Muscle layer of duodenum (tissue), 2 donors: Measurements from ENCODE around the gene KMT5C.

Experiments used
- H3K27ac ChIP-seq: one replicate; pipeline ENCODE4 v1.7.0; 2013; ENCODE audit warnings: mild to moderate bottlenecking, low read length
- H3K27me3 ChIP-seq: one replicate; pipeline ENCODE4 v1.7.0; 2013; ENCODE audit warnings: low read depth, mild to moderate bottlenecking, control low read depth, low read length
- H3K36me3 ChIP-seq, 2 donors: one replicate each; pipeline ENCODE4 v1.7.0; 2013; ENCODE audit warnings: low read length in 2 of 2, control low read depth in 1 of 2, mild to moderate bottlenecking in 1 of 2; ENCODE audit not compliant: insufficient read depth in 2 of 2, control insufficient read depth in 1 of 2
- H3K4me1 ChIP-seq, 2 donors: one replicate each; pipeline ENCODE4 v1.7.0; 2013; ENCODE audit warnings: low read length in 2 of 2, mild to moderate bottlenecking in 2 of 2, control low read depth in 1 of 2, moderate library complexity in 1 of 2; ENCODE audit not compliant: insufficient read depth in 2 of 2, control insufficient read depth in 1 of 2
- H3K4me3 ChIP-seq, 2 donors: one replicate each; pipeline ENCODE4 v1.7.0; 2013; ENCODE audit warnings: low read length in 2 of 2, low read depth in 1 of 2, mild to moderate bottlenecking in 1 of 2
- H3K9me3 ChIP-seq, 2 donors: one replicate each; pipeline ENCODE4 v1.7.0; 2013; ENCODE audit warnings: low read length in 2 of 2, control low read depth in 1 of 2, mild to moderate bottlenecking in 1 of 2; ENCODE audit not compliant: control insufficient read depth in 1 of 2
- donor health status: healthy.

KMT5C gene

DNA sequence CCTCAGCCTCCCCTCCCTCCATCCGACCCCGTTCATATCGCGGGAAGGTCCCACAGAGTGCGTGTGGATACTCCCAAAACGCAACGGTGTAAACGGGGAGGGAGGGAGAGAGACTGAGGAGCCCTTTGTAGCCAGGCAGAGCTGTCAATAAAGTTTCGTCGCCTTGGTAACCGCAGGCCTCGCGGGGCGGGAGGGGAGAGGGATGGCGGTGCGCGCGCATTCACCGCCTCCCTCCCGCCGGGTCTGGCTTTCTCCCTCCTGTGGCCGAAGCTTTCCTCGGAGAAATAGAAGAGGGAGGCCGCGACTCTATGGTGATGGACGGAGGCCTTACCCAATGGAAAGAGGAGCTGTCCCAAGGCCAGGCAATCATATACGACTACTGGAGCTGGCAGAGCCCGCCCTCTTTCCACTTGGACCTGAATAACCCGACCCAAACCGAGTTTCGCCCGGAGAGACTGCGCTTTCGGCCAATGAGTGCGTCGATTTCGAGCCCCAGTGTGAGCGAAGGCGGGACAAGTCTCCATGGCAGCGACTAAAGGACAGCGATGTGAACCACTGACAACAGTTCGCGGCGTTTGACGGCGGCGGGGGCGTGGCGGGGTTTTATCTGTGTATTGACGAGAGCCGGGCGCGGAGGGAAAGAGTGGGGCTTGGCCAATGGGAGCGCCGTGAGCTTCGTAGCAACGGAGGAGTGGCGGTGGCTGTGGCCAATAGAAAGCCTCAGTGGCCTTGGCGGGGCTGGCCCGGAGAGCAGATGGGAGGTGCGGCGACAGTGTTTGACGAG lies at the start of gene KMT5C:
TSS of gene KMT5C (plus strand) at position 772 of the 784 bp plus-strand sequence. CDS start 2,061 bp downstream, outside the sequence.
- H3K4me1 ChIP-seq, result peaks cover 3 to 22% of the 10 kb centered on the region in 2 donors
- H3K36me3 ChIP-seq, result peaks cover 9 to 25% of the 10 kb centered on the region in 2 donors
- no peaks in the 10 kb centered on the region for H3K9me3 ChIP-seq
- peak within 1 kb of the TSS; percentile 96 for H3K27ac ChIP-seq
- no peaks in the 10 kb centered on the region for H3K27me3 ChIP-seq
- peak within 1 kb of the TSS; percentile 77 to 79 for H3K4me3 ChIP-seq

DNA sequence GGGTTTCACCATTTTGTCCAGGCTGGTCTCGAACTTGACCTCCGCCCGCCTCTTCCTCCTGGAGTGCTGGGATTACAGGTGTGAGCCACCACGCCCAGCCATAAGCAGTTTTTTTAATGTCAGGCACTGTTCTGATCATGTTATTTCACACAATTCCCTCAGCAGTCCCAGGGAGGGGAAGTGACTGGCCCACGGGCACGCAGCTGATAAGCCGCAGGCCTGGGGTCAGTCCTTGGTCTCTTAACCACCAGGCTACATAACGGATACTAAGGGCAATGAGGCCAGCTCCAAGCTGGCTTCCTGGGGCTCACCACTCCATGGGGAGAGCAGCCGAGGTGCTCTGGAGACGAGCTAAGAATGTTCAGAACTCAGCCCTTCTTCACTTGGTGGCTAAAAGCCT lies 42.4 kb upstream of the KMT5C start:
- Histone ChIP-seq H3K27ac (no peak overlapping the region), H3K4me3 (no peak overlapping the region), H3K9me3 (no peaks in the 10 kb centered on the region), H3K27me3 (no peaks in the 10 kb centered on the region), H3K36me3 (peaks cover 0 to 25% of the 10 kb centered on the region in 2 donors), H3K4me1 (peaks cover 0 to 10% of the 10 kb centered on the region in 2 donors)

DNA sequence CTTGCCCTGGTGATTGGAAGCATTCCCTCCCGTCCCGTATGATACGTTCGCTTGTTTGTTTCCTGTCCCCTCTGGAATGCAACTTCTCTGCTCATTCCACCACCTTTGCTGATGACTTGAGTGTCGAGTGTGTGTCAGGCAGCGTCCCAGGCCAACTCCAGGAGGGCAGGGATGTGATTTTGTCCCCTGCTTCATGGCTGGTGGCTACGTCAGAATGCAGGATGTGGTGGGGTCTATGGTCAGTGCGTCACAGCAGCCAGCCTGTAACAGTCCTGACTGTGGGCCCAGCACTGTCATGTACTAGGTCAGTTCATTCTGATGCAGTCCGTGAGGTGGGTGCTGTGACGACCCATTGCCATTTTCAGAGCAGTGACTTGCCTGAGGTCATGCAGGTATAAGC lies 39.7 kb upstream of the KMT5C start:
- Histone ChIP-seq H3K27ac (no peak overlapping the region), H3K27me3 (no peaks in the 10 kb centered on the region), H3K36me3 (peaks cover 6 to 38% of the 10 kb centered on the region in 2 donors), H3K4me1 (peaks cover 0 to 10% of the 10 kb centered on the region in 2 donors), H3K4me3 (no peak overlapping the region), H3K9me3 (no peaks in the 10 kb centered on the region)

DNA sequence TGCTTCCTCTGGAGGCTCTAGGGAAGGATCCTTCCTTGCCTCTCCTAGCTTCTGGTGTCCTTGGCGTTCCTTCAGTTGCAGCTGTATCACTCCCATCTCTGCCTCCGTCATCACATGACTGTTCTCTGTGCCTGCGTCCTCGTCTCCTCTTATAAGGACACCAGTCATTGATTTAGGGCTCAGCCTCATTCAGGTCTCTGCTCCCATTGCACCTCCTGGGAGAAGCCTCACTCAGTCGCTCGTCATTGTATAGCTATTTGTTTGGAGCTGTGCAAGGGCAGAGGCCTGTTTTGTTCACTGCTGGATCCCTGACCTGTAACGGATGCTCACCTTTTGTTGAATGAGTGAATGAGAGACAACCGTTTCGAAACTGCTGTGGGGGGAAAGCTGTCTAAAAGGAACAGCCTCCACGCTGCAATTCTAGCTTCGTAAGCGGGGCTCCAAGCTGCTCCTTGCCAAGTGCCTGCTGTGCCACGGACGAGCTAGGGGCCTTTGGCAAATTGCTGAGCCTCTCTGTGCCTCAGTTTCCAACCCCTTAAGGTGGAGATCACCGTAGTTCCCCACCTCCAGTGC lies 38.7 kb upstream of the KMT5C start:
- H3K27me3 ChIP-seq, result no peaks in the 10 kb centered on the region
- H3K4me3 ChIP-seq, result no peak overlapping the region
- H3K9me3 ChIP-seq, result no peaks in the 10 kb centered on the region
- H3K27ac ChIP-seq, result no peak overlapping the region
- peaks cover 0 to 10% of the 10 kb centered on the region in 2 donors for H3K4me1 ChIP-seq
- peaks cover 6 to 39% of the 10 kb centered on the region in 2 donors for H3K36me3 ChIP-seq

DNA sequence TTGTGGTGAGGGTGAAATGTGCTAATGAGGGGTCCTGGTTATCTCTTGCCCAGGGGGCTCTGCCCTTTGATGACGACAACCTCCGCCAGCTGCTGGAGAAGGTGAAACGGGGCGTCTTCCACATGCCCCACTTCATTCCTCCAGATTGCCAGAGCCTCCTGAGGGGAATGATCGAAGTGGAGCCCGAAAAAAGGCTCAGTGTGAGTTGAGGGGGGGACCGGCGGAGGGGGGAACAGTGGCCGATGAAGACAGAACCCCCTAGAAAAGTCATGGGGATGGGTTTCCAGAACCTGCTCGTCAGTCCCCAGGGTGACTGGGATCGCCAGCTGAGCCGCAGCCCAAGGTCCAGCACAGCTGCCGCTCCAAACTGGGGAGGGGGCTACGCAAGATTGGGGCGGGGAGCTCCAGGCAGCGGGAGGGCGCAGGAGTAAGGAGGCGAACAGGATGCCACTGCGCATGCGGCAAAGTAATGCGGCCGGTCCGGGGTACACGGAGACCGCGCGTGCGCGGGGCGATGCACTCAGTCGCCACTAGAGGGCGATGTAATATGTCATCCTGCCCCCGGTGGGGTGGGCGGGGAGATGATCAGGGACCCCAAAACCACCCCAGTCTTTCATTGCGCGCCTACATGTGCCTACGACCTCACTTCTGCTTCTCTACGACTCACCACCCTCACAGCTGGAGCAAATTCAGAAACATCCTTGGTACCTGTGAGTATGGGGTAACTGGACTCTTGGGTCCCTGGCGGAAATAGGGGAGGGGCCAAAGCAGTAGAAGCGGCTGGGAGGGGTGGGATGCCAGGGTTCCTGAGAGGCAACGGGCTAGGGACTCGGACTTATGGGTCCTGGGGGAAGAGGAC lies 38.0 kb upstream of the KMT5C start:
- no peaks in the 10 kb centered on the region for H3K9me3 ChIP-seq
- peaks cover 6 to 42% of the 10 kb centered on the region in 2 donors for H3K36me3 ChIP-seq
- H3K4me3 ChIP-seq, result peak overlapping the region in 1 of 2 donors; percentile 48
- H3K27ac ChIP-seq, result no peak overlapping the region
- peaks cover 0 to 10% of the 10 kb centered on the region in 2 donors for H3K4me1 ChIP-seq
- no peaks in the 10 kb centered on the region for H3K27me3 ChIP-seq

DNA sequence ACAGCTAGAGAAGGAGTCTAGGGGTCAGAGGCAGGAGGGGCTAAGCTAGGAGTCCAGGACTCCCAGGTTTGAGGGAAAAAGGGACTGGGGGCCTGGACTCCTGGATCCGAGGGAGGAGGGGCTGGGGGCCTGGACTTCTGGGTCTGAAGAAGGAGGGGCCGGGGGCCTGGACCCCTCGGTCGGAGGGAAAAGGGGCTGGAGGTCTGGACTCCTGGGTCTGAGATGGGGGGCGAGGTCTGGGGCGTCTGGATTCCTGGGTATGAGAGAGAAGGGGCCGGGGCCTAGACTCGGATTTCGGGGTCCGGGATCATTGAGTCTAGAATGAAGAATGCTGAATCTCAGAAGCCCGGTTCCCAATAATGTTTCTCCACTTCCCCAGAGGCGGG lies 37.4 kb upstream of the KMT5C start:
- peaks cover 0 to 10% of the 10 kb centered on the region in 2 donors for H3K4me1 ChIP-seq
- H3K4me3 ChIP-seq, result peak overlapping the region in 1 of 2 donors; percentile 48
- no peaks in the 10 kb centered on the region for H3K9me3 ChIP-seq
- H3K27me3 ChIP-seq, result no peaks in the 10 kb centered on the region
- H3K36me3 ChIP-seq, result peaks cover 6 to 46% of the 10 kb centered on the region in 2 donors
- H3K27ac ChIP-seq, result no peak overlapping the region

DNA sequence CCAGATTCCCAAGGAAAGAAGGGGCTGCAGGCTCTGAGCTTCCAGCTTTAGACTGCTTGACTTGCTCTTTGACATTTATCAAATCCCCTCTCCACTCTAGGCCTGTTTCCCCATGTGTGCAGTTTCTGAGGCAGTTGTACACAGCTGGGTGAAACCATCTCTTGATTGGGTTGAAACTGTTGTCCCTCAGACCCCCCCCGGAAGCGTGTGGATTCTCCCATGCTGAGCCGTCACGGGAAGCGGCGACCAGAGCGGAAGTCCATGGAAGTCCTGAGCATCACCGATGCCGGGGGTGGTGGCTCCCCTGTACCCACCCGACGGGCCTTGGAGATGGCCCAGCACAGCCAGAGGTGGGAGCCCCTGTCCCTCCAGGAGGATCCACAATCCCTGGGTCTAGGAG lies 36.2 kb upstream of the KMT5C start:
- no peak overlapping the region for H3K27ac ChIP-seq

DNA sequence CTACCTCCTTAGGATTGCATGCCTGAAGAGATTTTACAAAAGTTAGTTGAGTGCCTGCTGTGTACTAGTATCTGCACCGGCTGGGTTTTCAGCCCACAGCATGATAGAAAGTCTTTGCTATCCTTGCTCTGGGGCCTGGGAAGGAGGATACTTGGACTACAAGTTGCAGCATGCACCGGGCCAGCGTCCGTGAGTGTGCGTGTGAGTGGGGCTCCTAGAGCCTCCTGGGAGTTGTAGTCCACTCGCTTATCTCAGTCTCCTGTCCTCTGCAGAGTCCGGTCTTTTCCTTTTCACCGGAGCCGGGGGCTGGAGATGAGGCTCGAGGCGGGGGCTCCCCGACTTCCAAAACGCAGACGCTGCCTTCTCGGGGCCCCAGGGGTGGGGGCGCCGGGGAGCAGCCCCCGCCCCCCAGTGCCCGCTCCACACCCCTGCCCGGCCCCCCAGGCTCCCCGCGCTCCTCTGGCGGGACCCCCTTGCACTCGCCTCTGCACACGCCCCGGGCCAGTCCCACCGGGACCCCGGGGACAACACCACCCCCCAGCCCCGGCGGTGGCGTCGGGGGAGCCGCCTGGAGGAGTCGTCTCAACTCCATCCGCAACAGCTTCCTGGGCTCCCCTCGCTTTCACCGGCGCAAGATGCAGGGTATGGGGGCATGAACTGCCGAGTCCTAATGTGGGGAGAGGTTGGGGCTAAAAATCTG lies 35.2 kb upstream of the KMT5C start:
- Histone ChIP-seq H3K4me3 (no peak overlapping the region), H3K4me1 (peaks cover 0 to 10% of the 10 kb centered on the region in 2 donors), H3K36me3 (peaks cover 6 to 50% of the 10 kb centered on the region in 2 donors), H3K27me3 (no peaks in the 10 kb centered on the region), H3K9me3 (no peaks in the 10 kb centered on the region), H3K27ac (no peak overlapping the region)

More for the DNA sequence above, 36.2 kb upstream of the KMT5C start:
- H3K4me1 ChIP-seq, result peaks cover 0 to 10% of the 10 kb centered on the region in 2 donors
- H3K36me3 ChIP-seq, result peaks cover 6 to 46% of the 10 kb centered on the region in 2 donors
- no peaks in the 10 kb centered on the region for H3K27me3 ChIP-seq
- no peaks in the 10 kb centered on the region for H3K9me3 ChIP-seq
- no peak overlapping the region for H3K4me3 ChIP-seq

DNA sequence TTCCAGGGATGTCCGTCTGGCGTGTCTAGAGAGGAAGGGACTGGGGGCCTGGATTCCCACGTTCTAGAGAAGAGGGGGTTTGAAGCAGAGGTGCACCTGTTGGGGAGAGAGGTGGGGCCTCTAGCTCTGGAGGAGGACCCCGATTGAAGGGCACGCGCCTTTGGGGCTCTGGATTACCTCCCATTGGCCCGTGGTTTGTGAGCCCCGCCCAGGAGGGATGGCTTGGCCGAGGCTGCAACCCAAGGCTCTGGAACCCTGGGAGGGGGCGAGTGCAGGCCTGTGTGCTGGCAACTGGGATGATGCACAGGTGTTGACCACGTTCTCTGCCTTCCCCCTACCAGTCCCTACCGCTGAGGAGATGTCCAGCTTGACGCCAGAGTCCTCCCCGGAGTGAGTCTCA lies 34.7 kb upstream of the KMT5C start:
- no peak overlapping the region for H3K27ac ChIP-seq
- peaks cover 6 to 55% of the 10 kb centered on the region in 2 donors for H3K36me3 ChIP-seq

DNA sequence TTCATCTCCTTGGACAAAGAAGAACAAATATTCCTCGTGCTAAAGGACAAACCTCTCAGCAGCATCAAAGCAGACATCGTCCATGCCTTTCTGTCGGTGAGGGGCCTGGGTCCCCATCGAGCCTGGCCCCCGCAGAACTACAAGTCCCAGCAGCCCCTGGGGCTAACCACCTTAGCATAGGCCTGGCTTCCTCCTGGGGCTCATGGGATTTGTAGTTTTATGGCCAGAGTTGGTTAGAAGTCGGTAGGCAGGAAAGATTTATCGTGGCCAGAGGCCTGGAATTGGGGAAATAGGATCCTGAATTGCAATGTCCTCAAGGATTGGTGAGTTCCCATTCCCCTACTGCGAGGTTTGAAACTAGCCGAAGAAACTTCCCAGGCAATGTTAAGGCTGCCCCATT lies 34.2 kb upstream of the KMT5C start:
- Histone ChIP-seq H3K4me3 (no peak overlapping the region), H3K36me3 (peaks cover 6 to 58% of the 10 kb centered on the region in 2 donors), H3K9me3 (no peaks in the 10 kb centered on the region), H3K4me1 (peaks cover 0 to 10% of the 10 kb centered on the region in 2 donors), H3K27ac (no peak overlapping the region), H3K27me3 (no peaks in the 10 kb centered on the region)

More for the DNA sequence above, 34.7 kb upstream of the KMT5C start:
- Histone ChIP-seq H3K9me3 (no peaks in the 10 kb centered on the region), H3K27me3 (no peaks in the 10 kb centered on the region), H3K4me1 (peaks cover 0 to 10% of the 10 kb centered on the region in 2 donors), H3K4me3 (no peak overlapping the region)
